PC-9 (cell line): ENCODE measurements around the gene NKAIN1.
"Not testable (repeated sequence)": the region's sequence is repeated elsewhere in the genome, so short reads cannot be mapped to it uniquely, and the experiment has no call there.

Experiments used
- CTCF ChIP-seq: fragments of 200-600 bp; sonication (generic); conservative IDR thresholded peaks from 2 replicates; pipeline ENCODE4 v1.6.1; 2017; ENCODE audit warnings: mixed run types, antibody characterized with exemption, mild to moderate bottlenecking, moderate library complexity
- EZH2 ChIP-seq: fragments of 200-600 bp; sonication (generic); IDR thresholded peaks from 2 replicates; pipeline ENCODE4 v1.8.0; 2017; ENCODE audit warnings: antibody characterized with exemption, low read depth

DNA sequence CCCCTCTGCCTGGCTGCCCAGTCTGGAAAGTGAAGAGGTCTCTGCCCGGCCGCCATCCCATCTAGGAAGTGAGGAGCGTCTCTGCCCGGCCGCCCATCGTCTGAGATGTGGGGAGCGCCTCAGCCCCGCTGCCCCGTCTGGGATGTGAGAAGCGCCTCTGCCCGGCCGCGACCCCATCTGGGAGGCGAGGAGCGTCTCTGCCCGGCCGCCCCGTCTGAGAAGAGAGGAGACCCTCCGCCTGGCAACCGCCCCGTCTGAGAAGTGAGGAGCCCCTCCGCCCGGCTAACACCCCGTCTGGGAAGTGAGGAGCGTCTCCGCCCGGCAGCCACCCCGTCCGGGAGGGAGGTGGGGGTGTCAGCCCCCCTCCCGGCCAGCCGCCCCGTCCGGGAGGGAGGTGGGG is 63.4 kb downstream of the NKAIN1 start:
- not testable (repeated sequence) for TF ChIP-seq EZH2, CTCF
